GM12878 (cell line): Measurements from ENCODE around the gene ACP4.

Experiments
- EZH2 ChIP-seq: IDR thresholded peaks from 2 replicates; pipeline ENCODE4 v1.6.1; 2012; ENCODE audit warnings: low read depth, mild to moderate bottlenecking, control low read depth, inconsistent platforms, low read length, borderline replicate concordance; ENCODE audit not compliant: control insufficient read depth
- MYC ChIP-seq: IDR thresholded peaks from 2 replicates; pipeline ENCODE4 v1.6.1; 2011; ENCODE audit warnings: mild to moderate bottlenecking, low read length, moderate library complexity, inconsistent platforms; ENCODE audit not compliant: insufficient read depth, insufficient replicate concordance, insufficient read length, severe bottlenecking
- NR2C1 ChIP-seq: fragments of 450-650 bp; IDR thresholded peaks from 2 replicates; pipeline ENCODE4 v1.6.1; 2017; ENCODE audit warnings: antibody characterized with exemption, mild to moderate bottlenecking, moderate library complexity
- POLR2A ChIP-seq: IDR thresholded peaks from 2 replicates; pipeline ENCODE4 v1.6.1; 2011; ENCODE audit warnings: low read depth, mild to moderate bottlenecking, low read length
- POLR2AphosphoS5 ChIP-seq: IDR thresholded peaks from 2 replicates; pipeline ENCODE4 v1.6.1; 2011; ENCODE audit warnings: mild to moderate bottlenecking, low read length, inconsistent platforms
- TF ChIP-seq, protein P1 (sequence below): IDR thresholded peaks from 2 replicates; pipeline ENCODE4 v1.6.1; 2012; ENCODE audit warnings: low read length, inconsistent platforms

DNA sequence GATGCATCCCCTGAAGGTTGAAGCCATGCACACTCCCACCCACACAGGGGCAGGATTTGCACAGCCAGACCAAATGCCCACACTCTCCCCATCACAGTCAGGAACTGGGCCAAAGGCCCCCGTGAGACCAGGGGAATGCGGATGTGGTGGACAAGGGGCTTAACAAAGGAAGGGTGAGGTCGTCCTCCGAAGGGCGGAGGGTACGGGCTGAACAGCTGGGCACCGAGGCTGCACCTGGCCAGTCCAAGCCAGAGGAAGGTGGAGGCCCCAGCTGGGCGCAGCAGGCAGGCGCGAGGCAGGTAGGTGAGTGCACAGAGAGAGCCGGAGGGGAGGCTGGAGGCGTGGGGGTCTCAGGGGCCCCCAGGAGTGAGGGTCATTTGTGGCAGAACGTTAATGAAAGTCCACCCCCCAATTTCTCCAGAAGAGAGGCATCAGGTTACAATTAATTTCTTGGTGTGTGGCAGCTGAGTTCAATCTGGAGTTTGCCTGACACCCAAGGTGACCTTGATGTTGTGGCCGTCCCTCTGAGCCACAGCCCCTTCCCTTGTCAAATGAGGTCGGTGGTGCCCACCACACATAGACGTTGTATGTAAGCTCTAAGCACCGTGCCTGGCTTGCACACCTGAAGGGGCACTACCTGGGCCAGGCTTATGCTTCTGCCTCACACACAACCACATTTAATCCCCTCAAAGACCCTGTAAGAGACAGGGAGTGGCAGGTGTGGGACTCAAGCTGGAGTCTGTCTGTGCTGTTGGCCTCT lies 40.2 kb downstream of the ACP4 start:
- TF ChIP-seq POLR2AphosphoS5 (no peak), MYC (no peak), EZH2 (no peak), NR2C1 (no peak), POLR2A (no peak)
- TF ChIP-seq, protein P1, sequence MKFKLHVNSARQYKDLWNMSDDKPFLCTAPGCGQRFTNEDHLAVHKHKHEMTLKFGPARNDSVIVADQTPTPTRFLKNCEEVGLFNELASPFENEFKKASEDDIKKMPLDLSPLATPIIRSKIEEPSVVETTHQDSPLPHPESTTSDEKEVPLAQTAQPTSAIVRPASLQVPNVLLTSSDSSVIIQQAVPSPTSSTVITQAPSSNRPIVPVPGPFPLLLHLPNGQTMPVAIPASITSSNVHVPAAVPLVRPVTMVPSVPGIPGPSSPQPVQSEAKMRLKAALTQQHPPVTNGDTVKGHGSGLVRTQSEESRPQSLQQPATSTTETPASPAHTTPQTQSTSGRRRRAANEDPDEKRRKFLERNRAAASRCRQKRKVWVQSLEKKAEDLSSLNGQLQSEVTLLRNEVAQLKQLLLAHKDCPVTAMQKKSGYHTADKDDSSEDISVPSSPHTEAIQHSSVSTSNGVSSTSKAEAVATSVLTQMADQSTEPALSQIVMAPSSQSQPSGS: no peak
